Osteoblast (primary cell): Measurements from ENCODE around the gene ARMH2. TPM values are rescaled to one million over a fixed set of nuclear protein-coding genes. Genes with fewer than 3 reads are reported as not detected.
"Not testable (repeated sequence)": the region's sequence is repeated elsewhere in the genome, so short reads cannot be mapped to it uniquely, and the experiment has no call there.

ENCODE experiments used
- DNase-seq: peaks from one replicate; pipeline ENCODE4 v3.0.0; 2011; ENCODE audit warnings: low spot score, mixed read lengths; ENCODE audit not compliant: insufficient read length; ENCODE audit errors: missing footprints
- H2AFZ ChIP-seq: 2 replicates; pipeline ENCODE4 v1.6.0; 2011; ENCODE audit warnings: mild to moderate bottlenecking, low read length
- H3K27ac ChIP-seq: 2 replicates; pipeline ENCODE4 v1.5.1; 2011; ENCODE audit warnings: mild to moderate bottlenecking, low read depth, low read length, moderate library complexity
- H3K27me3 ChIP-seq: 2 replicates; pipeline ENCODE4 v1.6.0; 2012; ENCODE audit warnings: mild to moderate bottlenecking, control low read depth, inconsistent platforms, low read length, moderate library complexity; ENCODE audit not compliant: insufficient read depth
- H3K36me3 ChIP-seq: 2 replicates; pipeline ENCODE4 v1.5.1; 2011; ENCODE audit warnings: mild to moderate bottlenecking, low read length, control low read depth, moderate library complexity; ENCODE audit not compliant: insufficient read depth
- H3K4me1 ChIP-seq: 2 replicates; pipeline ENCODE4 v1.5.1; 2011; ENCODE audit warnings: mild to moderate bottlenecking, low read length, control low read depth, moderate library complexity; ENCODE audit not compliant: insufficient read depth
- H3K4me2 ChIP-seq: 2 replicates; pipeline ENCODE4 v1.6.0; 2011; ENCODE audit warnings: mild to moderate bottlenecking, low read length; ENCODE audit not compliant: insufficient read depth
- H3K4me3 ChIP-seq: fragments of 200-600 bp; sonication (generic); 3 replicates; pipeline ENCODE4 v1.5.1; 2012; ENCODE audit warnings: mild to moderate bottlenecking, low read length, inconsistent platforms; ENCODE audit not compliant: insufficient read depth
- H3K79me2 ChIP-seq: 2 replicates; pipeline ENCODE4 v1.6.0; 2012; ENCODE audit warnings: mild to moderate bottlenecking, low read length, control low read depth, inconsistent platforms; ENCODE audit not compliant: insufficient read depth
- H3K9me3 ChIP-seq: 2 replicates; pipeline ENCODE4 v1.5.1; 2011; ENCODE audit warnings: low read depth, low read length, control low read depth
- H4K20me1 ChIP-seq: 2 replicates; pipeline ENCODE4 v1.6.0; 2012; ENCODE audit warnings: mild to moderate bottlenecking, low read length, control low read depth; ENCODE audit not compliant: insufficient read depth
- CTCF ChIP-seq: IDR thresholded peaks from 2 replicates; pipeline ENCODE4 v1.5.1; 2011; ENCODE audit warnings: mild to moderate bottlenecking, low read depth, low read length, moderate library complexity; ENCODE audit errors: extremely low read depth
- total RNA-seq: library from RNA; depleted of rRNA; stranded (reverse); fragments of >200 nt; gene quantifications from 2 replicates; pipeline ENCODE4 v1.2.3, GENCODE V29; 2012

The ARMH2 gene
- total RNA-seq, 1 donor: not detected

- H3K79me2 ChIP-seq: no peaks in the 10 kb centered on the region
- no peak for TF ChIP-seq CTCF
- no peak overlapping the region for H3K4me3 ChIP-seq
- no peak overlapping the region for H2AFZ ChIP-seq
- no peaks in the 10 kb centered on the region for H4K20me1 ChIP-seq
- no peak overlapping the region for H3K4me2 ChIP-seq
- no peaks in the 10 kb centered on the region for H3K9me3 ChIP-seq
- no peaks in the 10 kb centered on the region for H3K4me1 ChIP-seq
- no peak for DNase-seq
- H3K36me3 ChIP-seq: no peaks in the 10 kb centered on the region
- no peak overlapping the region for H3K27ac ChIP-seq
- no peaks in the 10 kb centered on the region for H3K27me3 ChIP-seq
Observed at GRCh38 chr6:24759718-24760117, 39.0 kb downstream of the ARMH2 start.

GRCh38 chr6:24757611-24758010 lies 41.1 kb downstream of the ARMH2 start:
- no peaks in the 10 kb centered on the region for H3K79me2 ChIP-seq
- H3K4me2 ChIP-seq: no peak overlapping the region
- no peaks in the 10 kb centered on the region for H3K4me1 ChIP-seq
- no peak overlapping the region for H3K4me3 ChIP-seq
- no peaks in the 10 kb centered on the region for H4K20me1 ChIP-seq
- no peaks in the 10 kb centered on the region for H3K27me3 ChIP-seq
- H3K9me3 ChIP-seq: no peaks in the 10 kb centered on the region
- DNase-seq: no peak
- H2AFZ ChIP-seq: no peak overlapping the region
- TF ChIP-seq CTCF: no peak
- H3K36me3 ChIP-seq: no peaks in the 10 kb centered on the region
- no peak overlapping the region for H3K27ac ChIP-seq

GRCh38 chr6:24755279-24755678 lies 43.4 kb downstream of the ARMH2 start:
- no peak for DNase-seq
- peak overlapping the region; percentile 37 for H2AFZ ChIP-seq
- no peaks in the 10 kb centered on the region for H3K9me3 ChIP-seq
- no peaks in the 10 kb centered on the region for H3K36me3 ChIP-seq
- TF ChIP-seq CTCF: no peak
- no peaks in the 10 kb centered on the region for H4K20me1 ChIP-seq
- no peak overlapping the region for H3K27ac ChIP-seq
- no peaks in the 10 kb centered on the region for H3K27me3 ChIP-seq
- H3K4me1 ChIP-seq: no peaks in the 10 kb centered on the region
- H3K4me3 ChIP-seq: no peak overlapping the region
- H3K4me2 ChIP-seq: no peak overlapping the region
- H3K79me2 ChIP-seq: no peaks in the 10 kb centered on the region

- H3K9me3 ChIP-seq, H3K27me3 ChIP-seq: not testable (repeated sequence)
- DNase-seq: peak; percentile 25
Observed at GRCh38 chr6:24754378-24754777, 44.3 kb downstream of the ARMH2 start.

More at GRCh38 chr6:24754378-24754777, 44.3 kb downstream of the ARMH2 start:
- H2AFZ ChIP-seq, H4K20me1 ChIP-seq, H3K27ac ChIP-seq, H3K36me3 ChIP-seq, H3K4me3 ChIP-seq, H3K4me2 ChIP-seq, H3K4me1 ChIP-seq, H3K79me2 ChIP-seq: not testable (repeated sequence)
